ENCODE data around the gene SYDE2.
A peak's percentile ranks its signal among the peaks of the same experiment; 100 is the strongest.
"Not testable (repeated sequence)": the region's sequence is repeated elsewhere in the genome, so short reads cannot be mapped to it uniquely, and the experiment has no call there.

The SYDE2 gene, protein sequence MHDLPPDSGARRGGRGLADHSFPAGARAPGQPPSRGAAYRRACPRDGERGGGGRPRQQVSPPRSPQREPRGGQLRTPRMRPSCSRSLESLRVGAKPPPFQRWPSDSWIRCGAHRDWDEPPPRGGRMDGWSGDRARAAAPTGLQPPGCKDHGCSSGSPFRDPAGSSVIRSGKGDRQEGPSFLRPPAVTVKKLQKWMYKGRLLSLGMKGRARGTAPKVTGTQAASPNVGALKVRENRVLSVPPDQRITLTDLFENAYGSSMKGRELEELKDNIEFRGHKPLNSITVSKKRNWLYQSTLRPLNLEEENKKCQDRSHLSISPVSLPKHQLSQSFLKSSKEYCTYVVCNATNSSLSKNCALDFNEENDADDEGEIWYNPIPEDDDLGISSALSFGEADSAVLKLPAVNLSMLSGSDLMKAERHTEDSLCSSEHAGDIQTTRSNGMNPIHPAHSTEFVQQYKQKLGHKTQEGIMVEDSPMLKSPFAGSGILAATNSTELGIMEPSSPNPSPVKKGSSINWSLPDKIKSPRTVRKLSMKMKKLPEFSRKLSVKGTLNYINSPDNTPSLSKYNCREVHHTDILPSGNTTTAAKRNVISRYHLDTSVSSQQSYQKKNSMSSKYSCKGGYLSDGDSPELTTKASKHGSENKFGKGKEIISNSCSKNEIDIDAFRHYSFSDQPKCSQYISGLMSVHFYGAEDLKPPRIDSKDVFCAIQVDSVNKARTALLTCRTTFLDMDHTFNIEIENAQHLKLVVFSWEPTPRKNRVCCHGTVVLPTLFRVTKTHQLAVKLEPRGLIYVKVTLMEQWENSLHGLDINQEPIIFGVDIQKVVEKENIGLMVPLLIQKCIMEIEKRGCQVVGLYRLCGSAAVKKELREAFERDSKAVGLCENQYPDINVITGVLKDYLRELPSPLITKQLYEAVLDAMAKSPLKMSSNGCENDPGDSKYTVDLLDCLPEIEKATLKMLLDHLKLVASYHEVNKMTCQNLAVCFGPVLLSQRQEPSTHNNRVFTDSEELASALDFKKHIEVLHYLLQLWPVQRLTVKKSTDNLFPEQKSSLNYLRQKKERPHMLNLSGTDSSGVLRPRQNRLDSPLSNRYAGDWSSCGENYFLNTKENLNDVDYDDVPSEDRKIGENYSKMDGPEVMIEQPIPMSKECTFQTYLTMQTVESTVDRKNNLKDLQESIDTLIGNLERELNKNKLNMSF

DNA sequence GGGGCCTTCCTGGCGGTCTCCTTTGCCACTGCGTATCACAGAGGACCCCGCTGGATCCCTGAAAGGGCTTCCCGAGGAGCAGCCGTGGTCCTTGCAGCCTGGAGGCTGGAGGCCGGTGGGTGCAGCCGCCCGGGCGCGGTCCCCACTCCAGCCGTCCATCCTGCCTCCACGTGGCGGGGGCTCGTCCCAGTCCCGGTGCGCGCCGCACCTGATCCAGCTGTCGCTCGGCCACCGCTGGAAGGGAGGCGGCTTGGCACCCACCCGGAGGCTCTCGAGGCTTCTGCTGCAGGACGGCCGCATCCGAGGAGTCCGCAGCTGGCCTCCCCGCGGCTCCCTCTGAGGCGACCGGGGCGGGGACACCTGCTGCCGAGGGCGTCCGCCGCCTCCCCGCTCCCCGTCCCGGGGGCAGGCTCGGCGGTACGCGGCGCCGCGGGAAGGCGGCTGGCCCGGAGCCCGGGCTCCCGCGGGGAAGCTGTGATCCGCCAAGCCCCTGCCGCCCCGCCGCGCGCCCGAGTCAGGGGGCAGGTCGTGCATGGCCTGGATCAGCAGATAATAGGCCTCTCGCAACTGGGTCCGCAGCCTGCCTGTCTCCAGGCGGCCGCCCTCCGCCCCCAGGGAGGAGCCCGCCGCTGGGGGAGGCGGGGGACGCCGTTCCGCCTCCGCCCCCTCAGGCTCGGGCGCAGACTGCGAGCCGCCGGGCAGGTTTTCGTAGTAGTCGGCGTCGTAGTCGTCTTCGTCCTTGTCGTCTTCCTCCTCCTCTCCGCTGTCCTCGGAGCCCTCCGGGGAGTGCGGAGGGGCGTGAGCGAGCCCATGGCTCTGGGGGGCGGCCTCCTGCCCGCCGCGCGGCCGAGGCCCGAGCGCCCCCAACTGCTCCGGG, at the start of gene SYDE2:
TSS of gene SYDE2 (minus strand) at position 554 of the 877 bp plus-strand sequence. CDS start at position 534, 20 bp downstream.
- DNase-seq (ENCODE audit: low read depth): no peak

DNA sequence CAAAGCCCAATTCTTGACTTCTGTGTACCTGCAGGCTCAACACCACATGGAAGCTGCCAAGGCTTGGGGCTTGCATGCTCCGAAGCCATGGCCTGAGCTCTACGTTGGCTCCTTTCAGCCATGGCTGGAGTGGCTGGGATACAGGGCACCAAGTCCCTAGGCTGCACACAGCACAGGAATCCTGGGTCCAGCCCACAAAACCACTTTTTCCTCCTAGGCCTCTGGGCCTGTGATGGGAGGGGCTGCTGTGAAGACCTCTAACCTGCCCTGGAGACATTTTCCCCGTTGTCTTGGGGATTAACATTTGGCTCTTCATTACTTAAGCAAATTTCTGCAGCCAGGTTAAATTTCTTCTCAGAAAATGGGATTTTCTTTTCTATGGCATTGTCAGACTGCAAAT, 48.2 kb upstream of the SYDE2 start:
- DNase-seq (ENCODE audit: low read depth); H3K4me3 ChIP-seq (ENCODE audit: low read depth, low read length): not testable (repeated sequence)

More for the DNA sequence above, at the start of gene SYDE2:
- H3K4me3 ChIP-seq (ENCODE audit: low read depth, low read length): peak within 1 kb of the TSS; percentile 75

DNA sequence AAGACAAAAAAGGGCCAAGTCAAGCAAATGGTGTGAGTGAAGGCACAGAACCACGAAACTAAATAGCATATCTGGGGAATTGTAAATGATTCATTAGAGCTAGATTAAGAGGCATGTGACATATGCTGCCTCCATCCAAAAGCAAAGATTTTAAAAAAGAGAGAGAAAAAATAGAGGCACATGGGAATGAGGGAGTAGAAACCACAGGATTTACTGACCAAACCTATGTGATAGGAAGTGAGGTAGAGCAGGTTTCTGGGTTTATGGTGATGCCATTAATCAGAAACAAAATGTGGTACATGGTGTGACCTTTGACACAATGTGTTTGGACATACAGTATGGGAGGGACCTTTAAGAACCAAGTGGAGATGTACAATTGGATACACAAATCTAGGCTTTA, 45.1 kb upstream of the SYDE2 start:
- DNase-seq (ENCODE audit: low read depth): no peak
- H3K4me3 ChIP-seq (ENCODE audit: low read depth, low read length): no peak overlapping the region

DNA sequence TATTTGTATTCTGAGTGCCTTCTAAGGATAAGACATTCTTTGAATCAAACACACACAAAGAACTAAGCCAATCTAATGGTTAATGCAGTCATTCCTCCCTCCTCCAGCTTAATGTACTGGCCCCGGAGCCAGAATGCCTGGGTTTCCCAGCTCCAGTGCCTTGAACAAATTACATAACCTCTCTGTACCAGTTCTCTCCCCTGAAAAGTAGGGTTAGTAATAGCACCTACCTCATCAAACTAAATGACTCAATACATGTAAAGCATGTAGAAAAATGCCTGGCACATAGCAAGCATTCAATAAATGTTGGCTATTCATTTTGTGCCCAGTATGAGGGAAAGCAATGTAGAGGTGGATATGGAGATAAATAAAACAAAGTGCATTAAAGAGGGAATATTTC, 44.6 kb upstream of the SYDE2 start:
- no peak for DNase-seq (ENCODE audit: low read depth)
- H3K4me3 ChIP-seq (ENCODE audit: low read depth, low read length): no peak overlapping the region

DNA sequence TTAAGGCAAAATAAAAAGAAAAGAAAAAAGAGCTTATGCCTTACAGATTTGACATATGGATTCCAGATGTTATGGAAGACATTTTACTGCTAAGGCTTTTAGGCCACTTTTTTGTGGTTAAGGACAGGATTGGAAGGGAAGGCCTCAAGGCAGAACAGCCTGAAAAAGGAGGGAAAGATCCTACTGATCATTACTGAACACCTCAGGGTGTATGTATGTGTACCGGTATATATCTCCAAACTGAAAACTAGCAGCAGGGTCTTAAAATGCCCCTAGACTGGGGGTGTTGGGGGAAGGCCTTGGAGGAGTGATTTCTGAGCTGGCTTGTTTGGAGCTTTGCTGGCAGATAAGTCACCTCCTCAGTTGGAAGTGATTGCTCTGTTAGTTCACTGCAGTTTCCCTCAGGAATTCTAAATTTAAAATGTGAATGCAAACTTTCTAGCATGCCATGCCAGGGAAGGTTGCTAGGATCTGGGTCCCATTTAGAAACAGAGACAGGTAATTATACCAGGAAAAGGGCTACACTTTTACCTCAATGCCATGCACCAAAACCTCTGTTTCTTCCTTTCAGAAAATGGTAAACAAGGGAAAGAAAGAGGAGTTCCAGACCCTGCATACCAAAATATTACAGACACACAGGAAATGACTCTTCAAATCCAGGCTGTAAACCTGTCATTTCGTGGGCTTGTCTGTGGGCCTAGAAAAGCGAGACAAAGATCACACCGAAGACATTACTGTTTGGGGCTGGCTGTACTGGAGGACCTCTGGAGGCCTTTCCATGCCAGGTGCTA, 43.6 kb upstream of the SYDE2 start:
- DNase-seq (ENCODE audit: low read depth): peak; percentile 47
- no peak overlapping the region for H3K4me3 ChIP-seq (ENCODE audit: low read depth, low read length)

DNA sequence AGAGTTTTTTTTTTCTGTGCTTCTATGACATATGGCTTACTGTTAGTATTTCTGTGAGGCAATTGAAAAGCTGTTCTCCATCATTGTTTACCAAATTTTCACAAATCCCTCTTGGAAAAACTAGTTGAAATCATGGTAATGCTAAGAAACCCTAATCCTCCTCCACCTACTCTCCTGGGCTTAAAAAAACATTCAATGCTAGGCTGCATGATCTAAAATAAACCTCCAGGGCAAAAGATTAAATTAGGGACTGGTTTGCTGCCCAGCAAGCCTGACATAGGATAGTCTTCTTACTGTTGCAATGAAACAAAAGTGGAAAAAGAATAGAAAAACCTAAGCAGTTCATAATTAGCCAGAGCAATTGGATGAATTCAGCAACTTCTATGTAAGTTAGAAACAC, 42.6 kb upstream of the SYDE2 start:
- no peak for DNase-seq (ENCODE audit: low read depth)

DNA sequence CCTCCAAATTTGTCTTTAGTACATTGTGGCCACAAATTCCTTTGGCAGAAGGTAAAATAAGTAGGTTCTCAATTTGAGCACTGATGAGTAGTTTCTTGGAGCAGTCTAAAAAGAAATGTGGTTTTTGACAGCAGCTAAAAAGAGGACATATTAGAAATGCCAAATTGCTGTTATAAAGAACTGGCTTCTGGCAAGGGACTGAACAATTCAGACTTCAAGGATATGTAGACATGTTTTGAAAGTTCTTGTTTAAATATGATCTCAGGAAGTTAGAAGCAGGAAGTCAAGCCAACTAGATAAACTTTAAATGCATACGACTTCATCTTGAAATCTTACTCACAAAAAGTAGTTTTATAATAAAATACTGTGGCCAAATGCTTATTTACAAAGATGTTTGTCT, 39.8 kb upstream of the SYDE2 start:
- no peak overlapping the region for H3K4me3 ChIP-seq (ENCODE audit: low read depth, low read length)

More for the DNA sequence above, 42.6 kb upstream of the SYDE2 start:
- no peak overlapping the region for H3K4me3 ChIP-seq (ENCODE audit: low read depth, low read length)

DNA sequence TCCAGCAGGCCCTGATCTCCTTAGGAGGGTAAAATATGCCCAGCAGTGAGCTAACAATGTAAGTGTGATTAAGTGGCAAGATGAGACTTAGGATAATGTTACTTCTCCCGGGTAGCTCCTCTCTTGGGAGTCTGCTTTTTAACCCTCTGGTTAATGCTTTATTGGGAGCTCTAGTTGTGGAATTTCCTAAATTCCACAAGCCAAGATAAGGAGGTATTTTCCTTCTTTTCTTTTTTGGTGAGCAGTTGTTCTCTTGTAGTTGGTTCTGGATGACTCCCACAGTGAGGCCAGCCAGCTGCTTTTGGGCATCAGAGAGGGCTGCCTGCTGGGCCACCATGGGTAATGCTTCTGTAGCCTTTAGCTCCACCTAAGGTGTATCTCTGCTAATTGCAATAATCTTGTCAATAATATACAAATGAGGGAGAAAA, 39.4 kb upstream of the SYDE2 start:
- DNase-seq (ENCODE audit: low read depth): no peak
- no peak overlapping the region for H3K4me3 ChIP-seq (ENCODE audit: low read depth, low read length)

More for the DNA sequence above, 39.8 kb upstream of the SYDE2 start:
- no peak for DNase-seq (ENCODE audit: low read depth)

DNA sequence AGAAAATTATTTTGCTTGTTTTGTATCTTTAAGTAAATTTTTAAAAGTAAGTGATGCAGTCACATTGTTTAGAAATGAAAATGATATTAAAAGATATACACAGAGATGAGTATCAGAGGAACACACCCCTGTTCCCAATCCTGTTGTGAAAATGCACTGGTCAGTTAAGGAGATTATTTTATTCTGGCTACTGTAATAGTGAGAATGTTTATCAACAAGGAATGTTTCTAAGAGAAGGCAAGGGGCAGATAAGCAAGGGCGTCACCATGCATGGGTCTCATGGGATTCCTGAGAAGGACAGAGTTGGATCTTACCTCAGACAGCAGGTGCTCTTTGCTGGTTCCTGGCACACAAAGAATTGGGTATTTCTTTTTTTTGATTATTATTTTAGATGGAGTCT, 36.8 kb upstream of the SYDE2 start:
- no peak for DNase-seq (ENCODE audit: low read depth)
- no peak overlapping the region for H3K4me3 ChIP-seq (ENCODE audit: low read depth, low read length)

DNA sequence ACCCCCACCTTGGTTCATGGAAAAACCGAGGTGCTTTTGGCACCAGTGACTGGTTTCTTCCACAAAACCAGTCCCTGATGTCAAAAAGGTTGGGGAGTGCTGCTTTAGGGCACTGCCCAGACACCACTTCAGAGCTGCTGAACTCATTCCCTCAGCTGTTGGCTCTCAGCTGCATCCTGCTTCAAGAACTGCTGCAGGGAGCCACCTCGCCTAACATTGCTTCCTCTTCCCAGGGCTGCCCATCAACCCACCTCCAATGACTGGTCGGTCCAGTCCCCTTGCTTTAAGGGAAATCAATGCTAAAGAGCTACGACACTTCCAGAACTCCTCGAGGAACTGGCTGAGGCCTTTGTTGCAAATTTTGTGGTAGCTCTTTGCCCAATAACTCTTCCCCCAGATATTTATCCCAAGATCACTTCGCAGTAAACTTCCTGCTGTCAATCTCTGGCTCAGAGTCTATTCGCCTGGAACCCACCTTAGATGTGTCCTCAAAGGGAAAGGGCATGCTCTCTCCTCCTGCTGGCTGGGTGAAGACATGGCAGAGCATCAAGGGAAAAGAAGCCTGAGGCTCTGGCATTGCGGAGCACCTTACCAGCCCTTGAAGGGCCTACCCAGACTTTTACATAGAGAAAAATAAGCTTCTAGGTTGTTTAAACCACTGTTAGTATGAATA, 29.6 kb upstream of the SYDE2 start:
- DNase-seq (ENCODE audit: low read depth): no peak
- H3K4me3 ChIP-seq (ENCODE audit: low read depth, low read length): no peak overlapping the region

DNA sequence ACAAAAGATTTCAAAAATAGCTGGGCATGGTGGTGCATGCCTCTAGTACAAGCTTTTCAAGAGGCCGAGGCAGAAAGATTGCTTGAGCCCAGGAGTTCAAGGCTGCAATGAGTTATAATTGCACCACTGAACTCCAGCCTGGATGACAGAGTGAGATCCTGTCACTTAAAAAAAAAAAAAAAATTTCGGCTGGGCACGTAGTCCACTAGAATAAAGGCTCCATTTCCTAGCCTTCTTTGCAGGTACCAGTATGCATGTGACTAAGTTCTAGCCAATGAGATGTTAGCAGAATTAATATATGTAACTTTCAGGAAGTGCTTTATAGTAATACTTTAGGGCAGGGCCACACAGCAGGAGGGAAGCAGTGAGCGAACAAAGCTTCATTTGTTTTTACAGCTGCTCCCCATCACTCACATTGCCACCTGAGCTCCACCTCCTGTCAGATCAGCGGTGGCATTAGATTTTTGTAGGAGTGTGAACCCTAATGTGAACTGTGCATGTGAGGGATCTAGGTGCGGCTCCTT, 28.8 kb upstream of the SYDE2 start:
- DNase-seq (ENCODE audit: low read depth): no peak
- H3K4me3 ChIP-seq (ENCODE audit: low read depth, low read length): no peak overlapping the region

DNA sequence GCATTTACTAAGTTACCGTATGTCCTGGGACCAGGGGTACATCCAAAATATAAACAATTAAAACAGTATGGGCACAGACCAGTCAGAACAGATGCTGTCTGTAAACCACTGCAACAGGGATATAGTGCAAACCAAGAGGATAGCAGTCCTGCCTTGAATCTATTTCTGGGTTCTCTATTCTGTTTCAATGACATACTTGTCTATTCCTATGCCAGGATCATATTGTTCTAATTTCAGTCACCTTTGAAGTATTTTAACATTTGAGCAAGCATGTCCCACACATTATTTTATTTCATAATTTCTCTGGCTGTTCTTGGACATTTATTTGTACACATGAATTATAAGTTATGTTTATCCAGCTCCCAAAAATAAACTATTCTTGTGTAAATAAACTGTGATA, 28.2 kb upstream of the SYDE2 start:
- DNase-seq (ENCODE audit: low read depth): no peak
- no peak overlapping the region for H3K4me3 ChIP-seq (ENCODE audit: low read depth, low read length)

DNA sequence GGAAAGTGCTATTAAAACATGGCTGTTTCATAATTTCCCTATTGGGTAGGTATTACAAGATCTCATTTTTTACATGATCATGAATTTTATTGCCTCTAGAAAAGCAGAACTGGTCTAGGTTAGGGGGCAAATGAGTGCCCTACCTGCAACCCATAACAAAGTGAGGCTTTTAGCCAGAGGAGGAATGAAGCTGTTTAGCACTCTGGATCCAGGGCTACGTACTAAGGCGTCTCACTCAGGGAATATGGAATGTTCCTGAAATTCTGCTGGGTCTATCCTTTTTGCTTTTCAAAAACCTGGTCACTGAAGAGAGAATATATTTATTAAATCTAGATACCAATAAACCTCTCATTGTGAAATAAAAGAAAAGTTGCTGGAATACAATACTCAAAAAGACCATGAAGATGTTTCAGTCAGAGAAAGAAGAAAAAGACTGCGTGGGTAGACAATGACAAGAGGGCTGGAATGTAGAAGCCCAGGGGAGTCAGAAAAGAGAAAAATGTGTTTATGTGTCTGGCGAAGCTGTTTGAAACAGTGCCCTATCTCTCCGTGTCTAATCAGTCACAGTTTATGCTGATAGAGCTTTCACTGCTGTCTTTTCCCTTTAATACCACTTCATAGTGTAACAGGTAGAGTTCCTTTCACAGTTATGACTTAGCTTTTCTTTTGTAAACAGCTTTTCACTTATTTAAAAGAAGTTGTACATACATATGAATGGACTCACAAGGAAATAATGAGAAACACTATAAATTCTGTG, 25.0 kb upstream of the SYDE2 start:
- no peak for DNase-seq (ENCODE audit: low read depth)

DNA sequence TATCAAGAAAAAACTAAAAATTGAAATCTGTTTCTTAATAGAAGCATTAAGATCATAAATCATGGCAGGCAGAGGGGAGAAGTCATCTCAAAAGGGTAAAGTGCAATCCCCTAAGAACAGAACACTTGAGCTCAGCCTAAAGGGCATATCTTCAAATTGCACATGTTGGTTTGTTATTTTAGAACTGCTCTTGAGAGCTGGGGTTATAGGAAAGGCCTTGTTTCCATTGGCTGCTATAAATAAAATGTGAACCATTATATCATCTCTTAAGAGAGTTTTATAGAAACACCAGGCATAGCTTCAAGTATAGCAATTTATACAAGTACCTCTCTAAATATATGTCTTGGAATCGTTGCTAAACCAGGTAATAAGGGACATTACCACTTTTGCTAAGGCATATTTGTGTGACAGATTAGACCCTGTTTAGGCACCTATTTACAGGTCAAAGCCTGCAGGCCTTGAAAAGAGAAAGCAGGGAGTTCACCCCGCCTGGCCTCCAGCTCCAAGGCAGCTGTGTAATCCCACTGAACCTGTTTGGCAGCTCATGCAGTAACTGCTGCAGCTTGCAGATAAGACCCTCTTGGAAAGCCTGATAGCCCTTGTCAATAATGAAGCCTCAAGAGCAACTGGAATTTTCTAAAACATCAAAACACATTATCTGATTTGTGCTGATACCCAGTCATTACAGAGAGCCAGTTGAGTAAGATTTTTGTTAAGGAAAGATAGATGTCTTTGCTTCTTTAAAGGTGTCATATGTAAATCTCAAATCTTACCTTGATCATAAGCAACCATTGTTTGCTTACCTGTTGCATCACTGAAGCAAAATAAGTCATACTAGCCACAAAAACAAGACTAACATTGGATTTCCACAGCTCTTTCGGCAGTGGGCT, 24.2 kb upstream of the SYDE2 start:
- no peak for DNase-seq (ENCODE audit: low read depth)
- H3K4me3 ChIP-seq (ENCODE audit: low read depth, low read length): no peak overlapping the region

More for the DNA sequence above, 25.0 kb upstream of the SYDE2 start:
- no peak overlapping the region for H3K4me3 ChIP-seq (ENCODE audit: low read depth, low read length)

DNA sequence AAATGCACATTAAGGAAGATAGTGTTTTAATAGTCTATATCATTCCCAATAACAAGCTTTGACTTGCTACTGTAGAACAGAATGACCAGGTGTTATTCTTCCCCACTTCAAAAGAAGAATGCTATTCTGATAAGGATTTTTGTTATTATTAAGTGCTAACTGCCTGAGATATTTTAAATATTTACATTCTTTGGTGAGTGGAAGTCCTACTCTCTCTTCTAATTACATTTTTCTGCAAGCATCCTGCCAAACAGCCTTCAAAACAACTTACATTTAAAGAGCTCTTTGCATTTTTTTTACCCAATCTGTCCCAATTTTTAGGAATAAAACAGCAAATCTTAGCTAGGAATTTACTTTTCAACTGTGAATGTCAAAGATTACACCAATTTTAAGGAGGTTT, 23.5 kb upstream of the SYDE2 start:
- no peak for DNase-seq (ENCODE audit: low read depth)

DNA sequence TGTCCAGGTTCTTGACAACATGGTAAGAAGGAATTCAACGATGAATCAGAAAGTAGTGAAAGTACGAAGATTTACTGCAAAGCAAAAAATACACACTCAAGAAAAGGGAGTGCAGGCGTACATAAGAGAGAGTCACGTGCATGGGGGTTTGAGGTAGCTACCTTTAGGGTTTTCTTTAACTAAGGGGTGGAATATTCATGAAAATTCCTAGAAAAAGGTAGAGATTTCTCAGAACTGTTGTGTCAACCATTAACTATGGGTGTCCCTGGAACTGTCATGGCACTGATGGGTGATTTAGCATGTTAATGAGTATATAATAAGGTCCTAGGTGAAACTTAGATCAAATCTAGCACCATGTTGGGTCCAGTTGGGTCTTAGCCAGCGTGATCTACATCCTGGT, 22.5 kb upstream of the SYDE2 start:
- DNase-seq (ENCODE audit: low read depth): no peak
- no peak overlapping the region for H3K4me3 ChIP-seq (ENCODE audit: low read depth, low read length)

More for the DNA sequence above, 23.5 kb upstream of the SYDE2 start:
- H3K4me3 ChIP-seq (ENCODE audit: low read depth, low read length): no peak overlapping the region

Measured in skeletal muscle cell (primary cell).